Skin epidermis (tissue), 12 donors: ENCODE data around the gene ROCK2.

Source experiments
- H3K27ac ChIP-seq, 21 experiments: fragments of 200-600 bp; sonication (generic) in 11 of 21; one replicate each; pipeline ENCODE4 v1.5.0; 2020; ENCODE audit warnings: mild to moderate bottlenecking in 3 of 21, inconsistent platforms in 2 of 21, moderate library complexity in 2 of 21
- H3K4me3 ChIP-seq, 7 experiments: fragments of 200-600 bp; sonication (generic) in 2 of 7; one replicate each; pipeline ENCODE4 v1.5.0; 2020; ENCODE audit warnings: inconsistent platforms in 2 of 7, mild to moderate bottlenecking in 2 of 7, moderate library complexity in 1 of 7

ROCK2 gene

DNA sequence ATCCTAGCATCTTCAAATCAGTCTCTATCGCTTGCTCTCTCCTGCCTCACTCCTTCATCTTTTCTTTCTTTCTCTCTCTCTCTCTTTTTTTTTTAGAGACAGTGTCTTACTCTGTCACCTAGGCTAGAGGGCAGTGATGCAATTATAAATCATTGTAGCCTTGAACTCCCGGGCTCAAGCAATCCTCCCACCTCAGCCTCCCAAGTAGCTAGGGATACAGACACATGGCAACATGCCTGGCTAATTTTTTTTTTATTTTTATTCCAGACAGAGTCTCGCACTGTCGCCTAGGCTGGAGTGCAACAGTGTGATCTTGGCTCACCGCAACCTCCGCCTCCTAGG is 199.7 kb downstream of the ROCK2 start:
- no peak overlapping the region for H3K27ac ChIP-seq
- no peak overlapping the region for H3K4me3 ChIP-seq

DNA sequence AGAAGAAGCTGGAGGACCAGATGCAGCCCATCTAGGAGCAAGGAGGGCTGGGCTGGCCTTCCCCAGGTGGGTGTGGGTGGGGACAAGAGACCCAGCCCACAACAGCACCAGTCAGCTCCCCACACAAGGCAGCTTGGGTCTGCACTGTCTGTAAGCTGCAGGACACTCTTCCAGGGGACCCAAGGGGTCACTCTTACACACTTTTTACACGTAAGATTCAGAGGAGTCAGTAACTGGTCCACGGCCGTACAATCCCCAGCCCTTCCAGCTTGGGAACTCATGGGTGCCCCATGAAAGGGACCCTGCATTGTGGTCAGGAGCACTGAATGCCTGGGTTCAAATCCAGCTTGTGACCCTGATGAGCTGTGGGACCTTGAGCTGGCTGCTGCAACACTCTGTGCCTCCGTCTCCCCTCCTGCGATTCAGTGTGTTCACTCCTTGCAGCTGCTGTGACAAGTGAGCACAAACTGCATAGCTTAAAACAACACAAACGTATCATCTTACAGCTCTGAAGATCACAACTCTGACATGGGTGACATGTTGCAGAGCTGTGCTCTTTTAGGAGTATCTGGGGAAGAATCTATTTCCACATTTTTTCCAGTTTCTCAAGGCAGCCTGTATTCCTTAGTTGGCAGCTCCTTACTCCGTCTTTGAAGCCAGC is 200.2 kb downstream of the ROCK2 start:
- H3K27ac ChIP-seq = no peak overlapping the region
- no peak overlapping the region for H3K4me3 ChIP-seq

GRCh38 chr2:11142987-11143386 is 201.4 kb downstream of the ROCK2 start:
- Histone ChIP-seq H3K27ac (no peak overlapping the region), H3K4me3 (no peak overlapping the region)

DNA sequence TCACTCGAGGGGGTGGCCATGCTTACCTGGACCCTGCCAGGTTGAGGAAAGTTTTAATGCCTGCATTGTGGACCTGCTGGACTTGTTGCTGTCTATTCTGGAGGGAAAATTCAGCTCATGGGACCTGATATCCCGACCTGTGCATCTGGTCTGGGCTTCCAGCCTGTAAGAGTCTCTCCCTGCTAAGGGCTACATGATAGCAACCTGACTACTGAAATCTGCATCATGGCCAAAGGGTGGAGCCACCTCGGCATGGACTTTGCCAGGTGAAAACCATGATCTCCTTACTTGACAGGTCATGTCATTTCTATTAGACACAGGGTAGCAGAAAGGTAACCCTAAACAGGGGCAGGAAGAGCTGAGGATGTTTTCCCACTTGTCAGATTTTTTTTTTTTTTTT is 202.1 kb downstream of the ROCK2 start:
- Histone ChIP-seq H3K4me3 (no peak overlapping the region), H3K27ac (no peak overlapping the region)

GRCh38 chr2:11141319-11141718 is 203.1 kb downstream of the ROCK2 start:
- H3K27ac ChIP-seq = no peak overlapping the region
- H3K4me3 ChIP-seq = no peak overlapping the region

GRCh38 chr2:11140492-11140891 is 203.9 kb downstream of the ROCK2 start:
- H3K4me3 ChIP-seq = no peak overlapping the region
- no peak overlapping the region for H3K27ac ChIP-seq

DNA sequence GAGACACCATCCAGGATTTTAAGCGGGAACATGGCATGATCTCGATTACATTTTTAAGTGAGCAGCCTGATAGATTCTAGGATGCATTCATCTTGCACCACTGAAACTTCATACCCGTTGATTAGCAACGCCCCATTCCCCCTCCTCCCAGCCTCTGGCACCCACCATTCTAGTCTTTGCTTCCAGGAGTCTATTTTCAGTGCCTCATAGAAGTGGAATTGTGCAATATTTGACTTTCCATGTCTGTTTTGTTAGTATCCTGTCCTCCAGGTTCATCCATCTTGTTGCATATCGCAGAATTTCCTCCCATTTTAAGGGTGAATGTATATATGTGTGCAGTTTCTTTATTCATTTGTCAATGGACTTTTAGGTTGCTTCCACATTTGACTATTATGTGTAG is 210.1 kb downstream of the ROCK2 start:
- Histone ChIP-seq H3K27ac (no peak overlapping the region), H3K4me3 (no peak overlapping the region)

DNA sequence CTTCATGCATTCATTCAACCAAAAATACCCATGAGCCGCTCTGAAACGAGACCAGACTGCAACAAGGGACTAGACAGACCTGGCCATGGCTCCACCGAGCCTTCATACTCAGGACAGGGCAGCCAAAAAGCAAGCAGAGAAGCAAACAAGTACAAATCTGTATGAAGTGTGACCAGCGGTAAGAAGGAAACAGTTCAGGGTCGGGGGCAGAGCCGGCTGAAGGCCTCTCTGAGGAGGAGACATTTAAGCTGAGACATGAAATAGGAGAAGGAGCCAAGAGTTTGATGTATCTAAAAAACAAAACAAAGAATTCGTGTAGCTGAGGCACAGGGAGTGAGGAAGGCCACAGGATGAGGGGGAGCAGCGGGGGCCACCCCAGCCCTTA is 210.5 kb downstream of the ROCK2 start:
- Histone ChIP-seq H3K27ac (no peak overlapping the region), H3K4me3 (no peak overlapping the region)

- peak overlapping the region in 8 of 21 experiments; percentile 11 to 31 (median 24) for H3K27ac ChIP-seq
Measured at GRCh38 chr2:11133238-11133935, 211.0 kb downstream of the ROCK2 start.

DNA sequence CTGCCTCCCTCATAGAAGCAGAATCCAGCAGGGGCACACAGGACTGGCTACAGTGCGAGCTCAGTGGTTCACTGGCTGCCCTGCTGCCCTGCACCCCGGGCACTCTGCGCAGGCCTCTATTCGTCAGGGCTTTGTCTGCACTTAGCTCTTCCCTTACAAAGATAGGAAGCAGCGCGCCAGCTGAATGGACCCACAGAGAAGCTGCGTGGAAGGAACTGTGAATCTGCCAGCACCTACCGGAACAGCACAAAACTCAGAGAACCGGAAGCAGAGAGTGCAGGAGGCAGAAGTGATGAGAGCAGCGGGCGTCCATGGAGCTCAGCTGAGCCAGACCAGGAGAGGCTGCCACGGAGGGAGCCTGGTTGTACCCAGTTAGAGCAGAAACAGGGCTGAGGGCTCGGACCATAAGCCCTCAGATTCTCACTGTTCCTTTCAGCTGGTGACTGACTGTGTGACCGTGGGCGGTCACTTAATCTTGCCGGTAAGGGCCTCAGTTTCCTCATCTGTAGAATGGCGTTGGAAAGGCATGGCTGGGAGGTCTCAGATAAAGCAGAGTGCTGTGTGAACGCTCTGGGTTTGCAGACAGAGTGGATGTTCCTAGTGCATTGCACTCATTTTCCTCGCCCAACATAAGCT is 212.3 kb downstream of the ROCK2 start:
- Histone ChIP-seq H3K27ac (peak overlapping the region in 2 of 21 experiments; percentile 22 to 27), H3K4me3 (peak overlapping the region in 2 of 7 experiments; percentile 40 to 49)

More at GRCh38 chr2:11133238-11133935, 211.0 kb downstream of the ROCK2 start:
- H3K4me3 ChIP-seq = peak overlapping the region; percentile 26 to 49 (median 35)

- no peak overlapping the region for H3K4me3 ChIP-seq
- H3K27ac ChIP-seq = no peak overlapping the region
Measured at GRCh38 chr2:11131166-11131920, 213.1 kb downstream of the ROCK2 start.
